GM21723 (cell line): ENCODE data around the gene SCAMP2.

Experiments used
- ATAC-seq: cut with Tn5 transposase; IDR thresholded peaks from one replicate; pipeline ENCODE4 v1.9.1; 2021; ENCODE audit warnings: mild to moderate bottlenecking, moderate library complexity; ENCODE audit not compliant: unreplicated experiment

Gene SCAMP2

DNA sequence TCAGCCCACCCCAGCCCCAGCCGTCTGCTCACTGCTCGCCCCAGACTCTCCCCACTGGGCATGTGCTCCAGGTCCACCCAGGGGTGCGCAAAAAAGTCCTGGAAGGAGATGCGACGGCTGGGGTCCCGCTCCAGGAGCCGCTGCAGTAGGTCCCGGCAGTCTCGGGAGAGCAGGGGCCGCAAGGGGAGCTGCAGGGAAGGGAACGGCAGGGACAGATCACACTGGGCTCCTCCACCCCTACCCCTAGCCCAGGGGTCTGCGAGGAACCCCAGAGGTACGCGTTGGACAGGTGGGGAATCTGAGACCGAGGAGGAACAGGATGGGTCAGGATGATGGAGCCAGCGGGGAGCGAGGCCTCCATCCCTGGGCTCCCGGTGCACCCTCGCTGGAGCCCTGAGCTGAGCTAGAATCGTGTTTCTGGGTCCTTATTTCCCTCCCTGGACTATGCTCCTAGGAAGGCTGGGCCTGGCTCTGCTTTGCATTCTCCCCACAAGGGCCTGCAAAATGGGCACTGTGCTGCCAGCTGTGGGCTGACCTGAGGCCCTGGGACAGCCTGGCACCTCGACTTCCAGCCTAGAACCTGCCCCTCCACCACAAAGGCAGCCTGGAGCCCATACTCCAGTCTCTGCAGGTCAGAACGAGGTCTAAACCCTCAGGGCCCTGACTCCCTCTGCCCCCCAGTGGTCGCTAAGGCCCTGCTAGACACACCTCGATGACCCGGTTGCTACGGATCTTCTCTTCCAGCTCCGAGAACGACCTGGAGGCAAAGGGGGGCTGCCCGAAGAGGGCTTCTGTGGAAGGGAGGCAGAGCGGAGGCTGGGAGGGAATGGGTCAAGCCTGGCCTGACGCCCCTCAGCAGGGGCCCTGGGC is 33.4 kb downstream of the SCAMP2 start:
- ATAC-seq: no peak

DNA sequence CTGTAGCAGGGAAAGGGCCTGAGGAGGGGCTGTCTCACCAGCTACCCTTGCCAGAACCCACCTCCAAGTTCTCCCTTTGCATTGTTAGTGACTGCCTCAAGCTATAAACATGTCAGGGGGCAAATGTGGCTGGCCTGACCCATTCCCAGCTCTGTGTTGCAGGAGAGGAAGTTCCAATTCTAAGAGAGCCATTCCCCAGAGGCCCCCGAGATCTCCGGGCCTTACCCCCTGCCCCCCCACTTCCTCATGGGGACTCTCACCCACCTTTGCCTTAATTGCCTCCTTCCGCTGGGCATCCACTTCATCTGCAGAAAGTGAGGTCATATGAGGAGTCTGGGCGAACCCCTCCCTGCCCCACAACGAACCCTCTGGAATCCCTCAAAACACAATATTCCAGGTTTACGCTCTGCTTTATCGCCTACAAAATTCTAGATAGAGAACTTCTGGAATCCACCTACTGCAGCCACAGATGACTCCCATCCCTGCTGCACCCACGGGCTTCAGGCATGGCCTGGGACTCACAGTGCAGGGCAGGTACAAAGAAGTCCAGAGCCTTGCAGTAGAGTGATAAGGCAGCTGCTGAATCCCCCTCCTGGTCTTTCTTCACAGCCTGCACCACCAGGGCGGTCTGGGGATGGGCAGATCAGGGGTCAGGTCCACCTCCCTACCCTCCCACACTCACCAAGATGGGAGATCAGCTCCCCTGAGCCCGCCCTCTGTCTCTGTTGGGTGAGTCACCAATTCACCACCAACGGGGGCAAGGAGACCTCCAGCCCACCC is 34.2 kb downstream of the SCAMP2 start:
- ATAC-seq: no peak

DNA sequence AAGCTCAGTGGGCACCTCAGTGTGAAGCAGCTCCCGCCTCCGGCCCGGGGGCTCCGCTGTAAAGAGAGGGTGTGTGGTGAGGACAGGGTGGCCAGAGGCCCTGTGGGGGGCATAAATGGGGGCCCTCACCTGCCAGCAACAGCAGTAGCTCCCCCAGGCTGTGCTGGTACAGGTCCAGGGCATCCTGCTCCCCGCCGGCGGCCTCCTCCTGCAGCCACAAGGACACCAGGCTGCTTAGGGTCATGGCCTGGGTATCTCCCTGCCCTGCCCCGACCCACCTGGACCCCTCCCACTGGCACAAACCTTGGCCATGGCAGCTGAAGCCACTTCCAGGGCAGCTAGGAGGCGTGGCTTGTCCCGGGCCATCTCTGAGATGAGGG is 35.0 kb downstream of the SCAMP2 start:
- no peak for ATAC-seq

DNA sequence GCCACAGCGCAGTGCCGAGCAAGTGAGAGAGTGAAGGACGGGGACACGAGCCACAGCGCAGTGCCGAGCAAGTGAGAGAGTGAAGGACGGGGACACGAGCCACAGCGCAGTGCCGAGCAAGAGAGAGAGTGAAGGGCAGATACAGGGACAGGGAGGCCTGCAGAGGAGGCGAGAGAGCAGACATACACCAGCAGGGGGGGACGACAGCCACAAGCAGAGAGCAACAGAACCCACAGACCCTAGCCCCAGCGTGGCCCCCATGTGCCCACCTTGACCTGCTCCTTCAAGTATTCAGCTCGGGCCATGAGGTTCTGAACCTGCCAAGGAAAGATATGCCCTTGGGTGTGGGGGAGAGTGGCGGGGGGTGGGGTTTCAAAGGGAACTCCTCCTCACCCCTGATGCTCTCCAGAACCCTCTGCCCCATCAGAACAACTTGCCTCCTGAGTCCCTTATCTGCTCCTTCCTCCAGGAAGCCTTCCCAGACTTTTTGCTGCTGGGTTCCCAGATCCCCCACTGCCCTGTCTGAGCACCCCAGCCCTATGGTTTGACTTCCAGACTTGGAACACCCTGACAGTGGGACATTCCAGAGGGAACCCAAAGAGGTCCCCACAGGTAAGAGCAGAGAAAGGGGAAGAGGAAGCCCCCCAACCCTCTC is 35.6 kb downstream of the SCAMP2 start:
- ATAC-seq: no peak

- ATAC-seq: no peak
These were observed 36.3 kb downstream of the SCAMP2 start for GRCh38 chr15:74836846-74837245.

DNA sequence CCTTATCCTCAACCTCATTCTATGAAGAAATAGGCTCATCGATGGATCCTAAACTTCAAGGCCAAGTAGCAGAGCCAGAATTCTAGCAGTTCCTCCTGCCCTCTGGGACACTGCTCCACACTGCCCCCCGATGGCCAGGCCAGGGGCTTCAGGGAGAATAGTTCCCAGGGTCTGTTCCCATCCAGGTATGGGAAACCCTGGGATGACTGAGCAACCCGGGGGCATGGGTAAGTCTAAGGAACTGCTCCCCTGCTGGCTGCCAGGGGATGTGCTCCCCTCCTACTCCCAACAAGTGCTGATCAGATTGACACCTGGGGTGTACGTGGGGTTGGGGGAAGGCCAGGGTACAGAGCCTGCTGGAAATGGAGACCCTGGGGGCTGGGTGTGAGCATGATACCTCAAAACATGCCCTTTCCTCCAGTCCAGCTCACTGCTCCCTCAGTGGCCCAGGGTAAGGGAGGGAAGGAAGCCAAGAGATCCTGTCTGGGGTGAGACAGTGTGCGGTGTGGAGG is 37.8 kb downstream of the SCAMP2 start:
- no peak for ATAC-seq

DNA sequence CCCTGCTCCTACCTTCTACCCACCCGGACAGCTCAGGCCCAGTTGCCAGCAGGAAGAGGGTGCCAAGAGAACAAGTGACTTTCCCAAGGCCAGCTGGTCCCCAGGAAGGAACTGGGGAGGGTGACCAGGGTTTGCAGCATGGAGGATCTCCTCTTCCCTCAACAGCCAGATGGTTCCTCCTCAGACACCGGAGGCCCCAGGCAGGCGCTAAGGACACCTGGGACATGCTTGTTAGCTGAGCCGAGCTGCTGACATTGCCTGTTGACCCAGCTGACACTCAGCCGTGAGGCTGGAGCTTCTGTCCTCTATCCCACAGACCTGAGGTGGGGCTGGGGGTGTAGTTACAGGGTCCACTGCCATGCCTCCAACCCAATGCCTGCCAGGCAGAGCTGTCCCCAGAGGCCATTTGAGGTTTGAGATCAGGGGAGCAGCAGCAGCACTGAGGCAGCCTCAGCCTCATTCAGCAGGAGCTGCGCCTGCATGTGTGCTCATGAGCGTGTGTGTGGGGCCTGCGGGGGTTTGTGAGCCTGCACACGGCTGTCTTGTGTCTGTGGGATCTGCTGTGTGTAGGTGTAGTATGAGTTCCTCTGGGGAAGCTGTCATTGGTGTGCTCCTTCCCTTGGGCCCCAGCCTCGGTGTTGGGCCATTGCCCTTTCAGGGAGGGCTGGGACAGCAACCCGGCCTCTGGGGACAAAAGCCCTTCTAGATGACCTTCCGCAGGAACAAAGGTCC is 39.6 kb downstream of the SCAMP2 start:
- no peak for ATAC-seq

- ATAC-seq: no peak
These were observed 40.3 kb downstream of the SCAMP2 start for GRCh38 chr15:74832826-74833225.

DNA sequence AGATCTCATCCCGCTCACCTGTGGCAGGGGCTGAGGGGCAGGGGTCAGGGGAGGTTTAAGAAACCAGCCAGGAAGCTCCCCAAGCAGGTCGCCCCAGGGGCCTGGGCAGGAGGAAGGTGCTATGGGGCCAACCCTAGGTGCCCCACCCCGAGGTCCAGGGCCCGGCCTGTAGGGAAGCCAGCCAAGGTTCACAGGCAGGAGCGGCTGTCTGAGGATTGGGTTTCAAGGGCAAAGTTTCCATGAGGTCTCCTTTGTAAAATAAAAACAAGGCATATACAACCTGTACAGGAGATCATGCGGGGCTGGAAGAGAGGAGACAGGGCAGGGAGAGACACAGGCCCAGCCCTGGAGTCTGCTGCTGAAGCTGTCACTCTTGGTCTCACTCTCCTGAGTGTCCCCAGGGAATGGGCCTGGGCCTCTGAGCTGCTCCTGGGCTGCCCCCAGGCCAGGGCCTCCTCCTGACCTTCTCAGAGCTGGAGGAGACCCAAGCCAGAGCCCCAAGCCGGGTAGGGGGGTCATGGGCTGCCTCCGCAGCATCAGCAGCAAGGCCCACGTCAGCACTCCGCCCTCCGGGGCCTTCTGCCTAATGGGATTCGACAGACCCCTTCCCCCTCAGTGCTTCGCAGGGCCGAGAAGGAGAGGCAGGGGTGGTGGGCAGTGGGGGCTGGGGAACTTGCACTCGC is 41.2 kb downstream of the SCAMP2 start:
- ATAC-seq: no peak

GRCh38 chr15:74830868-74831267 is 42.3 kb downstream of the SCAMP2 start:
- no peak for ATAC-seq

- ATAC-seq: no peak
These were observed 43.2 kb downstream of the SCAMP2 start for GRCh38 chr15:74829991-74830390.

DNA sequence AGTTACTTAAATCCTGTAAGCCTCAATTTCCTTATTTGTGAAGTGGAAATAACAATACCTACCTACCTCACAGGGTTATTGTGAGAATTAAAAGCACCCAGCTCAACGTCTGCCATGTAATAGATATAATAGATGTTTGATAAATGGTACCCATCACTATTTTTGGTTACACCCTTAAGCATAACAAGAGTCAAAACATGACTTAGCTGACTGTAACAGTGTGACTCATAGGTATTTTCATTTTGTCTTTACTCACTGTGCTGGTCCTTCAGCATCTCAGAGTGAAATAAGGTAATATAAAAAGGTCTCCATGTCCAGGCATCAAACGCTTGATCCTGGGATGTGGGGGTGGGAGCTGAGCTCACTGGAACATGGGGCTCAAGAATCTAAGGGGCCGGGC is 43.7 kb downstream of the SCAMP2 start:
- no peak for ATAC-seq

GRCh38 chr15:74828835-74829234 is 44.3 kb downstream of the SCAMP2 start:
- ATAC-seq: no peak

- no peak for ATAC-seq
These were observed 45.6 kb downstream of the SCAMP2 start for GRCh38 chr15:74827614-74828013.

DNA sequence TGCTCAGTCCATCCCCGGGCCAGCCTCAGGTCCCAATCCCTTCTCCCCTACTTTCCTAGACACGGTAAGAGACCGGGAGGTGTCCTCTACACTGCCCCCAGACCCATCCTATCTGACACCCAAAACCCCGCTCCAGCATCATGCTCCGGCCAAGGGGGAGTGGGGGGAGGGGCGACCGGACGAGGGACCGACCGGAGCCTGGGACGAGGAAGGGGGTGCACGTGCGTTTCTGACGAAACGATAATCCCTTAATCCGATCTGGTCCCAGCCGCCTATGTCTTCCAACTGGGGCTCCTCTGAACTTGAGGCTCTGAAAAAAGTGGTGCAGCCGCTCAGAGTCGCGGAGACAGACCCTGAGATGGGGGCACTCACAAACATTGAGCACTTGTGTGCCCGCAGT is 46.2 kb downstream of the SCAMP2 start:
- ATAC-seq: no peak

DNA sequence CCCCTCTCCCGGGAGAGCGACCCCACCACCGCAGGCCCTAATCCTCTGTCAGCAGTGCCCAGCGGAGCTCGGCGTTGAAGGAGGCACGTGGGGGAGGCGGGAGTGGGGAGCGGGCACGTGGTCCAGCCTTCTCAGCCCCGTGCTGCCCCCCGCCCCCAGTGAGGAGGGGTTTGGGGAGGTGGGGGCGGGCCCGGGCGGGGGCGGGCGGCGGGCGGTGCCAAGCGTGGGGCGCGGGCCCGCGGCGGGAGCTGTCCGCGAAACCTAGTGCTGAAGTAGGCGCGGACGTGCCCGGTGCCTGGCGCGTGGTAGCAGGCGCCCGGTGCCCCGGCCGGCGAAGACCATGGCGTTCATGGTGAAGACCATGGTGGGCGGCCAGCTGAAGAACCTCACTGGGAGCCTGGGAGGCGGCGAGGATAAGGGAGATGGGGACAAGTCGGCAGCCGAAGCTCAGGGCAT is 46.8 kb downstream of the SCAMP2 start, which contains the start of gene CPLX3:
CPLX3 (plus strand) TSS at position 264 of the 456 bp plus-strand sequence; CDS start at position 341, 77 bp downstream.
- no peak for ATAC-seq

DNA sequence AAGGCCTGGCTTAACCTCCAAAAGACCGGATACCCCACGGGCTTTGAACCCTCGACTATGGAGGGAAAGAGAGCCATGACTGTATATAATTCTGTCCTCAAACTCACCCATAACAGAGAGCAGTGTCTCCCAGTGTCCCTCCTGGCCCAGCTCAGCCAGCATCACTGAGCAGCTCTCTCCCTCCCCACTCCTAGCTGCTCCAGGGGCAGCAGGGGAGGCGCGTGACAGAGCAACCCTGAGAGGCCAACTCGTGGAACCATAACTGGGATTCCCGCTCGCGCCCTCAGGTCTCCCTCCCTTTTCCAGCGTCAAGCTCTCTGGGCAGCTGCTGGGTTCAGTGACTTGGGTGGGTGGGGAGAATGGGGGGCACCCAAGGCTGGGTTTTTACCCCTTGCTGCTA is 47.3 kb downstream of the SCAMP2 start:
- no peak for ATAC-seq

- ATAC-seq: no peak
These were observed 48.2 kb downstream of the SCAMP2 start for GRCh38 chr15:74824976-74825375.

GRCh38 chr15:74823324-74823723 is 49.8 kb downstream of the SCAMP2 start:
- ATAC-seq: no peak

DNA sequence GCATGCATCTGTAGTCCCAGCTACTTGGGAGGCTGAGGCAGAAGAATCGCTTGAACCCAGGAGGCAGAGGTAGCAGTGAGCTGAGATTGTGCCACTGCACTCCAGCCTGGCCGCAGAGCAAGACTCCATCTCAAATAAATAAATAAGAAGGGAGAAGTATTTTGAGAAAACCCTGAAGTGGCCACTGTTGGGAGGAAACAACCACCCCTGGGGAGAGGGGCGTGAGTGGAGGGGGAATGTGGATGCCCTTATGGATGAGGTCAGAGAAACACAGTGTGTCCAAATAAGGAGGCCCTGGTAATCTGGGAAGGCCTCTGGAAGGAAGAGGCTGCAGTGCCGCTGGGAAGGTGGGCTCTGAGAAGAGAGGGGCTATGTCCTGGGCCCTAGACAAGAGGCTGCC is 50.9 kb downstream of the SCAMP2 start:
- ATAC-seq: no peak
